HG02623 (cell line): Measurements from ENCODE around the gene TEDC2.

ENCODE experiments used
- ATAC-seq: cut with Tn5 transposase; IDR thresholded peaks from one replicate; pipeline ENCODE4 v1.9.1; 2021; ENCODE audit warnings: moderate library complexity; ENCODE audit not compliant: unreplicated experiment

TEDC2 gene

GRCh38 chr16:2464333-2464732 lies 4.4 kb downstream of the TEDC2 start:
- no peak for ATAC-seq

DNA sequence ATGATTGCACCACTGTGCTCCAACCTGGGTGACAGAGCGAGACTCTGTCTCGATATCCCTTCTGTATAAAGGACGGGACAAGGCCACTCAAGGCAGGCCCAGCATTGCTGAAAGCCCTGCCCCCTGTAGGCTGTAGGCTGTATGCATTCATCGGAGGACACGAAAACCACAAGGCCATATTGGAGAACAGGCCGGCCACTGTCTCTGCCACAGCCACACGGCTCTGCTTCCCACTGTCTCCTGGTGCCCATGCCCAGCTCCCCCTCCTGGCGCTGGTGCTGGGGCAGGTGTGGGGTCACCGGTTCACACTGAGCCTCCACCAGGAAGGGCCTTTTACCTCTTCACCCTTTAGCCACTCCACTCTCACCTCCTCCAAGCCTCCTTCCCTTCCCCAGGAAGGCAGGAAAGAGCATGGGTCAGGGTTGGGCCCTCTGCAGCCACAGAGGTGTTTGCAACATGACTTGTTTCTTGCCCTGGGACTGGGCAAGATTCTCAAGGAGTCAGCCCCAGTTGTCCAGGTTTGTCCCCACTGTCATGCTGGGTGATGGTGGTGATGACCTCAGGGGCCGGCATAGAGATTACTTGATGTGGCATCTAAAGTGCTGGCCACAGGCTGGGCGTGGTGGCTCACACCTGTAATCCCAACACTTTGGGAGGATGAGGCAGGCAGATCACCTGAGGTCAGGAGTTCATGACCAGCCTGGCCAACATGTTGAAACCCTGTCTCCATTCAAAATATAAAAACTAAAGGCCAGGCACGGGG lies 5.9 kb downstream of the TEDC2 start:
- no peak for ATAC-seq

DNA sequence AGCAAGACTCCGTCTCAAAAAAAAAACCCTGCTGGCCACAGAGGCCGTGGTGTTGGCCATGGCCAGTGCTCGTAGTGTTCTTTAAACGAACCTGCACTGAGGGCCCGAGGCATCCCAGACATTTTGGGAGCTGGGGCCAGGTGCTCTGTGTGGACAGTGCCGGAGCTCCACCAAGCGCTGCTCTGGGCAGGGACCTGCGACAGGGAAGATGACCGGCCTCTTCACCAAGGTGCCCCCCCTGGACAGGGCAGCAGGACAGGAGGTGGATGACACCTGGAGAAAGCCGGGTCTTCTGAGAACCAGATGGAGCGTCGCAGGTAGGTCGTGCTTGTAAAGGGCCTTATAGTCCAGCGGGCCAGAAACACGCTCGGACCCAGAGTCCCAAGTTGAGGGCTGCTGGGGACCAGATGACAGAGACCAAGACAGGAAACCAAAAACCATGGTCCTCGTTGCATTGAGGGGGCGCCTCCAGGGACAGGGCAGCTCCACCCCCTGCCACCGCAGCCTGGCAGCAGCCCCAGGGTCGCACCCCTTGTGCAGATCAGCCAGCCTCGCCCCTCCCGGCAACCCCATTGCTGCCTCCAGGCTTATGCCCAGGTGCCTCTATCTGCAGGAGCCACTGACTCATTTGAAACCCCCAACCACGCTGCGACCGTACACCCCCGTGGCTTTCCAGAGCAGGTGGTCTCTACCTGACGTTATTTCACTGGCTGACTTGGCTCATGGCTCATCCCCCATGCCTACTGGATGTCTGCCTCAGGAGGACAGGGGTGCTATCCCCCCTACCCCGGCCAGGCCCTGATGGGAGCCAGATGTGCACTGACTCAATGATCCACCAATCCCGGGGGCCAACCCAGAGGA lies 7.0 kb downstream of the TEDC2 start:
- no peak for ATAC-seq

GRCh38 chr16:2467528-2468232 lies 7.8 kb downstream of the TEDC2 start:
- no peak for ATAC-seq

GRCh38 chr16:2468233-2468724 lies 8.4 kb downstream of the TEDC2 start:
- no peak for ATAC-seq

DNA sequence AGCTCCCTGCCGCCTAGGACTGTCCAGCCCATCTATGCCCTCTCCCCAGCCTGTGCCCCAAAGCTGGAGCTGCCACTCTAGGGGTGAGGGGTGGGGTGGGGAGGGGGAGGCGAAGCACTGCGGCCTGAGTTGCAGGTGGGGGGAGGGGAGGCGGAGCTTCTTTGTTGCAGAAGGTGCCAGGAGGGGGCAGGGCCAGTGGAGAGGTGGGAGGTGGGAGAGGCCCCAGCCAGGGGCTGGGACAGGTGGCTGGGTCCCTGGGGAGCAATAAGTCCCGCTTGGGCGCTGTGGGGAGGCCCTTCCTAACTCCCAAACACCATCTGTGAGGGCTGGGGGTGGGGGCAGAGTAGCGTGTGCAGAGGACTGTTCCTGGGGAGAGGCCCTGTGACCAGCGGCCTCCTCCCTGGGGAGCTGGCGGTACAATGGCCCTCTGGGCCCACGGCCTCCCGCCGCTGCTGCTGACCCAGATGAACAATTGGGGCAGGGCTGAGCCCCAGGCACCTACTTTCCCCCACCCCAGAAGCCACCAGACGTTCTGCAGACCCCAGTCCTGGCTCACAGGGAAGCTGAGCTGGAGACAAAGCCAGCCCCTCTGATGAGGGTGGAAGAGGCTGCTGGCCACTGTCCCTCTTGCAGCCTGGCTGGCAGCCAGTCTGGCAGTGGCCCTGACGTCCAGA lies 9.0 kb downstream of the TEDC2 start:
- ATAC-seq = peak; percentile 36

DNA sequence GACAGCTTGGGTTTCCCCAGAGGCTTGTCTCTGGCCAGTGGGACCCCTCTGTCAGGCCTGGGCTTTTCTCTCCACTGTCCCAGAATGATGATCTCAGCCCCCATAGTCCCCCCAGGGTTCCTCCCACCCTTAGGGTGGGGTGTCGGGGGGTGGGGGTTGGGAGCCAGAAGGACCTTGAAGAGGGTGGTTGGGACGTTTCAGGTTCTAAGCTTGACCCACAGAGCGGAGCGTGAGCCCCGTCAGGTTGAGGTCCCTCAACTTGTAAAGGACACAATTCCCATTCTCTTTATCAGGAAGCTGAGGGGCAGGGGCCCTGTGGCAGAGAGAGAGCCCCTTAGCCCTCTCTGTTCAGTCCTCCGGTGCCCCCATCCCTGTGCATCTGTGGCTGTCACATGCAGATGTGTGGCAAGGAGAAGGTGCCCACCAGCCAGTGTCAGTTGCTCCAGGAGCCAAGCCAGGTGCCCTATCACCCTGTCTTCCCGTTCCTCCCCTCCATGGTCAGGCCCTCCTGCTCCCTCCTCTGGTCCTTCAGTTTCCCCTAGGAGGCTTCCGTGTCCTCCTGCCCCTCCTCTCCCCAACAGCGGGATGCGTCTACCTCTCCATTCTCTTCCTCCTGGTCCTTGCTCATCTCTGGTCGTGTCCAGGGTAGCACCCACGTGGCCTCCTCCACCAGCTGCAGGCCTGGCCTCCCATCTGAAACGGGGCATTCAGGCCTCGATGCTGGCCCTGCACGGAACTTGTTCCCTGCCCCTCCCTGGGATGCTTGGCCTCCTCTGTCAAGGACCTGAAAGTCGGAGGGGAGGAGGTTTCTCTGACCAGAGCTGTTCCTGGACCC lies 9.7 kb downstream of the TEDC2 start:
- no peak for ATAC-seq

GRCh38 chr16:2470234-2470601 lies 10.3 kb downstream of the TEDC2 start:
- no peak for ATAC-seq

DNA sequence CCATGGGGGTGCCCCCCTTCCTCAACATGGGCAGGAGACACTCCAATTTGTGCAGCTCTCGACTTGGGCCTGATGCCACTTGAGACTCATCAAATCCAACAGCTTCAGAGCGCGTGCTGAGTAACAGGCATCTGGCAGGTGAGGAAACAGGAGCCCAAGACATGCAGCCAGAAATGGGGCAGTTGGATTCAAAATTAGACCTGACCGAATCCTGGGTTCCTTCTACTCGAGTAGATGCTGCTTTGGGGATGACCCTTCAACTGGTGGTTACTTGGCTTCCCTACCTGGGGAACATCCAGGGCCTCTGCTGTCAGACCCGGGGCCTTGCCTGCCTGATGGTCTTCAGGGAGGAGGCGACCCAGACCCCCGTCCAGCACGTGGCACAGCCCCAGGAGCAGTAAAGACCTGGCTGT lies 10.7 kb downstream of the TEDC2 start:
- ATAC-seq = no peak

DNA sequence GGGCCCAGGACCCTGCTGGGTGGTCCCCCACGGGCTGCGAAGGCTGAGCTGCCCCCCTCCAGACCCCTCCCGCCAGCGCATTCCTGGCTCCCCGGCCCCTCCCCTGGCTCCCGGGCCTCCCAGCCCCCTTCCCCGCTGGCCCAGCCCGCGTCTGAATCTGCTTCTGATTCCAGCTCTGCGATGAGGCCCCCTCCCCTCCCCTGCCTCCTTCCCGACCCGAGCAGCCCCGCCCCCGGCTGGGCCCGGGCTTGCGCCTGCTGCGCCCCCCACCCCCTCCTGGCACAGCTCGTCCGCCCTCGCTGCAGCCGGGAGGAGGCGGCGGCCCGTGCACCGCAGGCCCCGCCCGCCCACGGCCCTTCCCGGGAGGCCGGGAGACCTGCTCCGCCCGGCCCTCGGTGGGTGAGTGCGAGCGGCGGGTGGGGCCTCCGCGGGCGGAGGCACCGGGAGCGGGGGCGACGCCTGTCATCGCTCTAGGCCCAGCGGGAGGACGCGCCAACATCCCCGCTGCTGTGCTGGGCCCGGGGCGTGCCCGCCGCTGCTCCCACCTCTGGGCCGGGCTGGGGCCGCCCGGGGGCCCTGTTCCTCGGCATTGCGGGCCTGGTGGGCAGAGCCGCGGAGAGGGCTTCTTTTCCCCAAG lies 11.2 kb downstream of the TEDC2 start, which contains the start of gene NTN3:
Gene NTN3 (plus strand): TSS at position 282 of the 637 bp plus-strand sequence. CDS start 405 bp downstream, outside the sequence.
- ATAC-seq = no peak

DNA sequence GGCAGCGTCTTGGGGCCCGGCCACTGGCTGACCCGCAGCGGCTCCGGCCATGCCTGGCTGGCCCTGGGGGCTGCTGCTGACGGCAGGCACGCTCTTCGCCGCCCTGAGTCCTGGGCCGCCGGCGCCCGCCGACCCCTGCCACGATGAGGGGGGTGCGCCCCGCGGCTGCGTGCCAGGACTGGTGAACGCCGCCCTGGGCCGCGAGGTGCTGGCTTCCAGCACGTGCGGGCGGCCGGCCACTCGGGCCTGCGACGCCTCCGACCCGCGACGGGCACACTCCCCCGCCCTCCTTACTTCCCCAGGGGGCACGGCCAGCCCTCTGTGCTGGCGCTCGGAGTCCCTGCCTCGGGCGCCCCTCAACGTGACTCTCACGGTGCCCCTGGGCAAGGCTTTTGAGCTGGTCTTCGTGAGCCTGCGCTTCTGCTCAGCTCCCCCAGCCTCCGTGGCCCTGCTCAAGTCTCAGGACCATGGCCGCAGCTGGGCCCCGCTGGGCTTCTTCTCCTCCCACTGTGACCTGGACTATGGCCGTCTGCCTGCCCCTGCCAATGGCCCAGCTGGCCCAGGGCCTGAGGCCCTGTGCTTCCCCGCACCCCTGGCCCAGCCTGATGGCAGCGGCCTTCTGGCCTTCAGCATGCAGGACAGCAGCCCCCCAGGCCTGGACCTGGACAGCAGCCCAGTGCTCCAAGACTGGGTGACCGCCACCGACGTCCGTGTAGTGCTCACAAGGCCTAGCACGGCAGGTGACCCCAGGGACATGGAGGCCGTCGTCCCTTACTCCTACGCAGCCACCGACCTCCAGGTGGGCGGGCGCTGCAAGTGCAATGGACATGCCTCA lies 12.0 kb downstream of the TEDC2 start:
- ATAC-seq = no peak

DNA sequence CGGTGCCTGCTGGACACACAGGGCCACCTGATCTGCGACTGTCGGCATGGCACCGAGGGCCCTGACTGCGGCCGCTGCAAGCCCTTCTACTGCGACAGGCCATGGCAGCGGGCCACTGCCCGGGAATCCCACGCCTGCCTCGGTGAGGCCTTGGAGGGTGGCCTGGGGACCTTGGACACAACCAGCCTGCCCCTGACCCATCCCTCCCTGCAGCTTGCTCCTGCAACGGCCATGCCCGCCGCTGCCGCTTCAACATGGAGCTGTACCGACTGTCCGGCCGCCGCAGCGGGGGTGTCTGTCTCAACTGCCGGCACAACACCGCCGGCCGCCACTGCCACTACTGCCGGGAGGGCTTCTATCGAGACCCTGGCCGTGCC lies 12.6 kb downstream of the TEDC2 start:
- ATAC-seq = no peak

GRCh38 chr16:2472885-2473445 lies 13.1 kb downstream of the TEDC2 start:
- ATAC-seq = no peak

DNA sequence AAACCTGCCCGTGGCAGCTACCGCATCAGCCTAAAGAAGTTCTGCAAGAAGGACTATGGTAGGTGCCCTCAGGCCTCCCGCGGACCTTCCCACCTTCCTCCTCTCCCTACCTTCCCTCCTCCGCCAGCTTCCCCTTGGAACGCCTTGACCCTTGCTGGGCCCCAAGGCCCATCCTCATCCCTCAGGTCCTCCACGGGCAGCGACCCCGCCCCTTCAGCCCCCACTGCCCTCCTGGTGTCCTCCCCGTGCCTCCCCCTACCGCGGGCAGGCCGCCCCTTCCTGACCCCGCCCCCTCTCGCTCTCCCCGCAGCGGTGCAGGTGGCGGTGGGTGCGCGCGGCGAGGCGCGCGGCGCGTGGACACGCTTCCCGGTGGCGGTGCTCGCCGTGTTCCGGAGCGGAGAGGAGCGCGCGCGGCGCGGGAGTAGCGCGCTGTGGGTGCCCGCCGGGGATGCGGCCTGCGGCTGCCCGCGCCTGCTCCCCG lies 13.6 kb downstream of the TEDC2 start:
- ATAC-seq = no peak

- ATAC-seq = no peak
These were observed 14.3 kb downstream of the TEDC2 start for GRCh38 chr16:2473999-2474876.

DNA sequence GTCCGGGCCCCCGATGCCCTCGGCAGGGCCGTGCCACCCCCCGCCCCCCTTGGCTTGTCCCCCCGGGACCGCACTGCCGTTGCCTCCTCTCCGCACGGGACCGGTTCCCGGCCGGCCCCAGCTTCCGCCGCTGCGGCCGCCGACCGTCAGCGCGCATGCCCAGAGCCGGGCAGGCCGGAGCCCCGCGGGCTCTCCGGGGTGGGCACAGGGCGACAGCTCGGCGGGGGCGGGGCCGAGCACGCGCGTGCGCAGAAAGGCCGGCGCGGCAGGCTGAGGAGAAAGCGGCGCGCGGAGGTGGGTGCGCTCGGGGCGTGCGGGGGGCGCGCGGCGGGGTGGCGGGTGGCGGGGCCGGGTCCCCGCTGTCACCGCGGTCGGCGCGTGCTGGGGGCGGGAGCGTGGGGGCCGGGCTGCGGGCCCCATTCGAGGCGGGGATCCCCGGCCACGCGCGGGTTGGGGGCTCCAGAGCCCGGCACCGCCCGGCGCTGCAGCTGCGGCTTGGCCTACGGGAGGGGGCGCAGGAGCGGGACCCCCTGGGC lies 15.0 kb downstream of the TEDC2 start, which contains the start of gene TBC1D24:
Gene TBC1D24 (plus strand): TSS at position 251 of the 536 bp plus-strand sequence. CDS start 21,022 bp downstream, outside the sequence.
- peak; percentile 48 for ATAC-seq
